ENCODE data around the gene KCND1. TPM values are rescaled to one million over a fixed set of nuclear protein-coding genes. Genes with fewer than 3 reads are reported as not detected.
"Not testable (repeated sequence)": the region's sequence is repeated elsewhere in the genome, so short reads cannot be mapped to it uniquely, and the experiment has no call there.

KCND1 gene
- polyA plus RNA-seq, 1 donor (not counting 4 experiments of a cell fraction or from before 2014, with no cell fraction given), result 0.20 TPM

- peaks cover 12 to 20% of the 10 kb centered on the region in 2 experiments for H3K36me3 ChIP-seq (ENCODE audit: control insufficient read depth in 2 of 2, extremely low read depth in 1 of 2, insufficient read depth in 2 of 2, low read length in 2 of 2)
- H3K9me1 ChIP-seq (ENCODE audit: control insufficient read depth, extremely low read depth, insufficient read depth, low read length), result no peaks in the 10 kb centered on the region
- H3K79me2 ChIP-seq (ENCODE audit: control insufficient read depth, insufficient read depth, low read length), result no peaks in the 10 kb centered on the region
- DNase-seq (ENCODE audit: low read depth, low spot score), result no peak
- H3K4me1 ChIP-seq (ENCODE audit: control insufficient read depth, extremely low read depth, insufficient read depth, low read length), result no peaks in the 10 kb centered on the region
- dilution Hi-C loops (cut with MboI; ENCODE audit: extremely low pct_ligation_motif_present, low sequenced_read_pairs), result no loop called here
- FAIRE-seq, result no peak
- H2AFZ ChIP-seq (ENCODE audit: control insufficient read depth, low read length), result no peak overlapping the region
- H3K27ac ChIP-seq (ENCODE audit: control insufficient read depth, insufficient read depth, low read length), result no peak overlapping the region
- no peaks in the 10 kb centered on the region for H3K27me3 ChIP-seq (ENCODE audit: control insufficient read depth, extremely low read depth, insufficient read depth, low read length)
- H4K20me1 ChIP-seq (ENCODE audit: control insufficient read depth, extremely low read depth, insufficient read depth, low read length), result no peaks in the 10 kb centered on the region
- H3K4me3 ChIP-seq (ENCODE audit: control insufficient read depth in 2 of 3, extremely low read depth in 1 of 3, insufficient read depth in 2 of 3, low read depth in 1 of 3, low read length in 3 of 3), result no peak overlapping the region
- H3K4me2 ChIP-seq (ENCODE audit: control insufficient read depth, extremely low read depth, insufficient read depth, low read depth, low read length), result no peak overlapping the region
- no peaks in the 10 kb centered on the region for H3K9me3 ChIP-seq (ENCODE audit: control insufficient read depth, low read depth, low read length)
- no peak for TF ChIP-seq EZH2 (IDR thresholded peaks at IDR 0.05; ENCODE audit: low read length)
- TF ChIP-seq CTCF (optimal IDR thresholded peaks at IDR 0.05 in 1 of 3, IDR thresholded peaks at IDR 0.05 in 1 of 3, conservative IDR thresholded peaks at IDR 0.05 in 1 of 3; ENCODE audit: extremely low read depth in 1 of 3, insufficient read depth in 2 of 3, low read length in 3 of 3), result no peak
- no peak overlapping the region for H3K9ac ChIP-seq (ENCODE audit: control insufficient read depth, extremely low read depth, insufficient read depth, low read length)
Observed at GRCh38 chrX:48981178-48981577, 9.5 kb upstream of the KCND1 start.

- H3K4me1 ChIP-seq (ENCODE audit: control insufficient read depth, extremely low read depth, insufficient read depth, low read length); H3K9me3 ChIP-seq (ENCODE audit: control insufficient read depth, low read depth, low read length); H3K4me3 ChIP-seq (ENCODE audit: control insufficient read depth in 2 of 3, extremely low read depth in 1 of 3, insufficient read depth in 2 of 3, low read depth in 1 of 3, low read length in 3 of 3); FAIRE-seq; H4K20me1 ChIP-seq (ENCODE audit: control insufficient read depth, extremely low read depth, insufficient read depth, low read length); H3K27me3 ChIP-seq (ENCODE audit: control insufficient read depth, extremely low read depth, insufficient read depth, low read length); H3K9me1 ChIP-seq (ENCODE audit: control insufficient read depth, extremely low read depth, insufficient read depth, low read length); H3K4me2 ChIP-seq (ENCODE audit: control insufficient read depth, extremely low read depth, insufficient read depth, low read depth, low read length); H3K27ac ChIP-seq (ENCODE audit: control insufficient read depth, insufficient read depth, low read length); H3K9ac ChIP-seq (ENCODE audit: control insufficient read depth, extremely low read depth, insufficient read depth, low read length); dilution Hi-C loops (cut with MboI; ENCODE audit: extremely low pct_ligation_motif_present, low sequenced_read_pairs); H3K79me2 ChIP-seq (ENCODE audit: control insufficient read depth, insufficient read depth, low read length); DNase-seq (ENCODE audit: low read depth, low spot score); H2AFZ ChIP-seq (ENCODE audit: control insufficient read depth, low read length): not testable (repeated sequence)
- H3K36me3 ChIP-seq (ENCODE audit: control insufficient read depth in 2 of 2, extremely low read depth in 1 of 2, insufficient read depth in 2 of 2, low read length in 2 of 2), result peaks cover 12 to 20% of the 10 kb centered on the region in 2 experiments
Observed at GRCh38 chrX:48980341-48980740, 8.7 kb upstream of the KCND1 start.

- no peaks in the 10 kb centered on the region for H3K27me3 ChIP-seq (ENCODE audit: control insufficient read depth, extremely low read depth, insufficient read depth, low read length)
- FAIRE-seq (no peak), DNase-seq (ENCODE audit: low read depth, low spot score) (no peak)
- dilution Hi-C loops (cut with MboI; ENCODE audit: extremely low pct_ligation_motif_present, low sequenced_read_pairs), result no loop called here
- no peaks in the 10 kb centered on the region for H3K4me1 ChIP-seq (ENCODE audit: control insufficient read depth, extremely low read depth, insufficient read depth, low read length)
- no peak overlapping the region for H2AFZ ChIP-seq (ENCODE audit: control insufficient read depth, low read length)
- H3K9me3 ChIP-seq (ENCODE audit: control insufficient read depth, low read depth, low read length), result no peaks in the 10 kb centered on the region
- H3K9me1 ChIP-seq (ENCODE audit: control insufficient read depth, extremely low read depth, insufficient read depth, low read length), result no peaks in the 10 kb centered on the region
- H3K9ac ChIP-seq (ENCODE audit: control insufficient read depth, extremely low read depth, insufficient read depth, low read length), result no peak overlapping the region
- H3K36me3 ChIP-seq (ENCODE audit: control insufficient read depth in 2 of 2, extremely low read depth in 1 of 2, insufficient read depth in 2 of 2, low read length in 2 of 2), result peaks cover 6 to 9% of the 10 kb centered on the region in 2 experiments
- no peaks in the 10 kb centered on the region for H4K20me1 ChIP-seq (ENCODE audit: control insufficient read depth, extremely low read depth, insufficient read depth, low read length)
- no peak overlapping the region for H3K4me3 ChIP-seq (ENCODE audit: control insufficient read depth in 2 of 3, extremely low read depth in 1 of 3, insufficient read depth in 2 of 3, low read depth in 1 of 3, low read length in 3 of 3)
- H3K79me2 ChIP-seq (ENCODE audit: control insufficient read depth, insufficient read depth, low read length), result no peaks in the 10 kb centered on the region
- TF ChIP-seq EZH2 (IDR thresholded peaks at IDR 0.05; ENCODE audit: low read length) (no peak), CTCF (optimal IDR thresholded peaks at IDR 0.05 in 1 of 3, IDR thresholded peaks at IDR 0.05 in 1 of 3, conservative IDR thresholded peaks at IDR 0.05 in 1 of 3; ENCODE audit: extremely low read depth in 1 of 3, insufficient read depth in 2 of 3, low read length in 3 of 3) (no peak)
- no peak overlapping the region for H3K27ac ChIP-seq (ENCODE audit: control insufficient read depth, insufficient read depth, low read length)
- no peak overlapping the region for H3K4me2 ChIP-seq (ENCODE audit: control insufficient read depth, extremely low read depth, insufficient read depth, low read depth, low read length)
Observed at GRCh38 chrX:48978226-48978625, 6.6 kb upstream of the KCND1 start.

All from keratinocyte (primary cell).